ENCODE data around the gene TP73.

TP73 gene

DNA sequence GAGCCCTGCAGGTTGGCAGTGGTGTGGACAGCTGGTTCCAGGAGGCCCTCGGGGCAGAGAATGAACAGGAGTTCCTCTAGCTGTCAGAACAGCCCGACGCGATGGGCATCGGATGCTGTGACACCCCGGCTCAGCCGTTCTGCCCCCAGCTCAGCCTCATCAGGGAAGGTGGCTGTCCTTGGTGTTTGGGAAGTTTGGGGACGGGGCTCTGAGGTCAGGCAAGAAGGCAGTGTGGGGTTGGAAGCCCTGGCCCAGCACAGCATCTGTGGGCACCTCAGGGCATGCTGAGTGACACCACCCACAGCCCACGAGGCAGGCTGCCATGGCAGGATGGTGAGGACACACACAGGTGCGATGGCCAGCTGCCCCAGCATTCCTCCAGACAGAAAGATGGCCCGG, 59.1 kb downstream of the TP73 start:
- no peak for DNase-seq

GRCh38 chr1:3711780-3712451, 59.6 kb downstream of the TP73 start:
- no peak for DNase-seq

- no peak for DNase-seq
Measured at GRCh38 chr1:3712573-3713535, 60.5 kb downstream of the TP73 start.

GRCh38 chr1:3713840-3714239, 61.5 kb downstream of the TP73 start:
- no peak for DNase-seq

GRCh38 chr1:3714284-3714741, 62.0 kb downstream of the TP73 start:
- no peak for DNase-seq

DNA sequence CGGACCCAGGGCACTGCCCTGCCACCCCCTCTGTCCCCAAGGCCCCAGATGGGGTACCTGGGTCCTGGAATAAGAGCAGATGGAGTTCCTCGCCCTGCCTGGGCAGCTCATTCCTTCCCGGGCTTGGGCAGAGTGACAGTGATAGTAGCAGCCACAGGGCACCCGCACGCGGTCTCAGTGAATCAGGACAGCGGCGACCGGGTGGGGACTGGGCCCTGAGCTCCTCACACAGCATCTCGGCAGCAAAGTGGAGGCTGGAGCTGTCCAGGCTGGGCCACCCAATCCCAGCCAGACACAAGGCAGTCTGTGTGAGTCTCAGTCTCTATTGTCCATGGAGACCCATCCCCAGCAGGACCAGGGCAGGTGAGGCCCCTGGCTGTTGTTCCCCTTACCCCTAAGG, 62.5 kb downstream of the TP73 start:
- DNase-seq = no peak

GRCh38 chr1:3716351-3716750, 64.0 kb downstream of the TP73 start:
- no peak for DNase-seq

DNA sequence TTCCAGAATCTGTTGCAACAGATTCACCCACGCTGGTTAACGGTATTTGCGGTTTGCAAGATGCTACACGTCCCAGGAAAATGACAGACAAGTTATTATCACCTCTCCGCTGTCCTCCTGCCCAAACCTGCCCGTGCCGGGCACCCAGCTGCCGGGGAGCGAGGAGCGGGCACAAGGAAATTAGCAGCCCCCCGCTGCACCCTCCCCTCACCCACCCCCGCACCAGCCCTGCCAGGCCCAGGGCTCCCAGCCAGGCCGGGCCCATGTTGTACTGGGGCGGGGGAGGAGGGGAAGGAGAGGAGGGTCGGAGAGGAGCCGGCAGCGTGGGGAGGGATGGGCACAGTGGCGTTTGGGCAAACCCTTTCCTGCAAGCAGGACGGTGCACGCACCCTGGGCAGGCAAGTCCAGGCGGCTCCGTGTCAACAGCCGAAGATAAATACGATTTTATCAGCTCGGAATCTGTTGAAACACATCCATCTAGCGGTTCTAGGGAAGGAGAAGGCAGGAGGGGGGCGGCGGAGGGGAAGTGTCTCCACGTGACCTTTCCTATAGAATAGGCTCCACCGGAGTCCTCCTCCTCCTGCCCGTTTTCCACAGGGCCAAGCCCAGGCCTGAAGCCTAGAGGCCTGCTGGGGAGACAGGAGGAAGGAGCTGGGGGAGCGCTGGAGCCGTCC, 64.9 kb downstream of the TP73 start:
- DNase-seq = no peak

GRCh38 chr1:3717715-3718601, 65.6 kb downstream of the TP73 start:
- DNase-seq = no peak

GRCh38 chr1:3718764-3719163, 66.4 kb downstream of the TP73 start:
- no peak for DNase-seq

GRCh38 chr1:3721955-3722465, 69.7 kb downstream of the TP73 start:
- DNase-seq = no peak

DNA sequence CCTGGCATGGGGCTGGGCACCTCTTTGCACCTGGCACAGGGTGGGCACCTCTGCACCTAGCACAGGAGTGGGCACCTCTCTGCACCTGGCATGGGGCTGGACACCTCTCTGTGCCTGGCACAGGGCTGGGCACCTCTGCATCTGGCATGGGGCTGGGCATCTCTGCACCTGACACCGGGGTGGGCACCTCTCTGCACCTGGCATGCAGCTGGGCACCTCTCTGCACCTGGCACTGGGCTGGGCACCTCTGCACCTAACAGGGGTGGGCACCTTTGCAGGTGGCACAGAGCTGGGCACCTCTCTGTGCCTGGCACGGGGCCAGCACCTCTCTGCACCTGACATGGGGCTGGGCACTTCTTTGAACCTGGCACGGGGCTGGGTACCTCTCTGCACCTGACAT, 70.5 kb downstream of the TP73 start:
- DNase-seq = no peak

DNA sequence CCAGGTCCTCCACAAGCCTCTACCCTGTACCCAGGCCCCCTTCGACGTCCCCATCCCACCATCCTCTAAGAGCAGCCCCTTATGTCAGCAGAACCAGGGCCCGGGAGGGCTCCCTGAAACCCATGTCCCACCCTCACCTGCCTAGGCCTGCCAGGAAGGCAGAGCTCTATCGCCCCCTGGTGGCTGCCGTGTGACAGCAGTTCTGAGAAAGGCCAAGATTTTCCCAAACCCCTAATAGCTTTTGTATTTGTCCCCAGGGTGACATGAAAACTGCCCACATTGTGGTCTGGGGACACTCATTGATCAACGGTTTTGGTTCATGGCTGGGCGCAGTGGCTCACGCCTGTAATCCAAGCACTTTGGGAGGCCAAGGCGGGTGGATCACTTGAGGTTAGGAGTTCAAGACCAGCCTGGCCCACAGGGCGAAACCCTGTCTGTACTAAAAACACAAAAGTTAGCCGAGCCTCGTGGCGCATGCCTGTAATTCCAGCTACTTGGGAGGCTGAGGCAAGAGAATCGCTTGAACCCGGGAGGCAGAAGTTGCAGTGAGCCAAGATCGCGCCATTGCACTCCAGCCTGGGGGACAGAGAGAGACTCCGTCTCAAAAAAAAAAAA, 72.2 kb downstream of the TP73 start:
- DNase-seq = peak; percentile 38

- DNase-seq = no peak
Measured at GRCh38 chr1:3725366-3725765, 73.0 kb downstream of the TP73 start.

DNA sequence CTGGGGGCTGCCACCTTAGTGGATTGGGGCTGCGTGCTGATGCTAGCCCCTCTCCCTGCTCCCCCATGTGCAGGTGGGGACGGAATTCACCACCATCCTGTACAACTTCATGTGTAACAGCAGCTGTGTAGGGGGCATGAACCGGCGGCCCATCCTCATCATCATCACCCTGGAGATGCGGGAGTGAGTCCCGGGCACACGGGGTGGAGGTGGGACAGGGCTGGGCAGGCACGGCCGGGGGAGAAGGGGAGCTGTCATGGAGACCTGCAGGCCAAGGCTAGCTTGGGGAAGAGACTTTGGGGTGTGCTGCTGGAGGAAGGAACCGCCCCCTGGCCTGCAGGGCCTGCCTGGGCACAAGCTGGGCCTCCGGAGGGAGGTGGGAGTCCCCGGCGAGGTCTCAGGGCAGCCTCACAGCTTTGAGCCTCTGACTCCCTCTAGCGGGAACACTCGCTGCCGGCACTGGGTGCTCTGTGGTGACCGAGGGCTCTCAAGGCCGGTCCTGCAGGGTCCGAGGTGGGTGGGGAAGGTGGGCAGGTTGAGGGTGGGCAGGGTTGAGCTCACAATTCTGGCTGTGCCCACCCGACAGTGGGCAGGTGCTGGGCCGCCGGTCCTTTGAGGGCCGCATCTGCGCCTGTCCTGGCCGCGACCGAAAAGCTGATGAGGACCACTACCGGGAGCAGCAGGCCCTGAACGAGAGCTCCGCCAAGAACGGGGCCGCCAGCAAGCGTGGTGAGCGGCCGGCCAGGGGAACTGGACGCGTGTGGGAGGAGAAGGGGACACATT, 74.9 kb downstream of the TP73 start:
- DNase-seq = no peak

- no peak for DNase-seq
Measured at GRCh38 chr1:3727825-3728776, 75.8 kb downstream of the TP73 start.

- no peak for DNase-seq
Measured at GRCh38 chr1:3729594-3730542, 77.6 kb downstream of the TP73 start.

DNA sequence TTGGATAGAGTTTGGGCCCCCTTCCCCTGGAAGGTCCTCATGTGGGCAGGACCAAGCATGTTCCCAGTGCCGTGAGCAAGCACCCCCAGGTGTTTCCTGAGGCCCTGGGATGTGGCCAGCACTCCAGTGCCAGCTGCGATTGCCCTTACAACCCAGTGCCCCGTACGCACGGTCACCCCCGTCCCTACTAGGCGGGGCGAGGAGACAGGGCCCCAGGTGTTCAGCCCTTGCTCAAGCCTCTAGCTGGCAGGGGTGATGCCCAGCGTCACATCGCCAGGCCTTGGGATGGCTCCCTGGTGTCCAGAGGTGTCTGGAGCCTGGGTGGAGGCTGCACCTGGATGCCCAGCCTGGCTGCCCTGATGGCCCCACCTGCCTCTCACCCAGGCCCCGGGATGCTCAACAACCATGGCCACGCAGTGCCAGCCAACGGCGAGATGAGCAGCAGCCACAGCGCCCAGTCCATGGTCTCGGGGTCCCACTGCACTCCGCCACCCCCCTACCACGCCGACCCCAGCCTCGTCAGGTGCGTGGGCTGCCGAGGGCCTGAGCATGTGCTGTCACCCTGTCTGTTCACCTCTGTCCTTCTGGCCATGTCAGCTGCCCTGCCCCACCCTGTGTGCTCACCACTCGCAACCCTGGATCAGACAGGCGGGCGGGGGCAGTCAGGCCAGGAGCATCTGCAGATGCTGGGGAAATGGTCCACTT, 78.4 kb downstream of the TP73 start:
- DNase-seq = no peak

All from fibroblast of skin of back (primary cell).